ENCODE results near the gene SEZ6. TPM values are rescaled to one million over a fixed set of nuclear protein-coding genes. Genes with fewer than 3 reads are reported as not detected.

SEZ6 gene
- total RNA-seq, 4 donors from 2014 or later = not detected

DNA sequence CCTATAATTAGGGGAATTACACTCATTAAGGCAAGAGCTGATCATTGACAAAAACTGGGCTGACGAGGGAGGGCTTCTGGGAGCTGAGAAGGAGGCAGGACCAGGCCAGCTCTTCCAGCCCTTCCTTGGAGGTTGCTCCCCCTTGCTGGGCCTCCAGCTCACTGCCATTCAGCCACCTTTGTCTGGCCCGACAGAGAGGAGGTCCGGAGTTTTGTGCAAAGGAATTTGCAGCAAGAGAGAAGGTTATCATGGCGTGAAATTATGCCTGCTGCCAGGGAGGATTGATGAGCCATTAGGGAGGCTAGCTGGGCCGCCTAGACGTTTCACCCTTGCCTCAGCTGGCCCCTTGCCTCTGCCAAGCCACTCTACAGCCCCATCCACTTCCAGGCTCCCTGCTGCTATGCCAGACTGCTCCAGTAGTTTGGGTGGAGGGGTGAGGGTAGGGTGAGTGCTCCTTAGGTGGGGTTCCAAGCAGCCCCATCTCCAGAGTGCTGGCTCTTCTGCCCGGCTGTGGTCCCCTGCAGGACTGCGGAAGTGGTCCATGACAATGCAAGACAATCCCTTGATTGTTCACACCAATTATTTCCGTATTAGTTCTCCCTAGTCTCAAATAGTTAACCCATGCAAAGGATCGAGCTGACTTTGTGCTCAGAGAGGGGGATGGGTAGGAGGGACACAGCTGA is 37.5 kb downstream of the SEZ6 start:
- no peaks in the 10 kb centered on the region for H3K9me3 ChIP-seq
- no peak overlapping the region for H3K4me3 ChIP-seq
- WGBS, 2 donors = 14 to 17% methylated on average over 2 to 9 of the region's 10 CpGs
- intact Hi-C loops (cut with DNase I) = loop anchor here (5.0 kb wide), 1 partner anchor 144 kb away; no protein-coding TSS in a partner anchor
- H3K36me3 ChIP-seq = no peaks in the 10 kb centered on the region
- DNase-seq = no peak
- H3K27ac ChIP-seq = no peak overlapping the region
- no peak for TF ChIP-seq POLR2A (IDR thresholded peaks at IDR 0.05)
- H3K27me3 ChIP-seq = peaks cover 0 to 19% (median 0%) of the 10 kb centered on the region in 4 donors
- peaks cover 0 to 31% (median 0%) of the 10 kb centered on the region in 3 donors for H3K4me1 ChIP-seq

GRCh38 chr17:28967221-28968135 is 38.4 kb downstream of the SEZ6 start:
- 0 to 48% methylated on average over 1 to 2 of the region's 7 CpGs for WGBS, 2 donors
- intact Hi-C loops (cut with DNase I) = loop anchor here (5.0 kb wide), 1 partner anchor 145 kb away; no protein-coding TSS in a partner anchor
- DNase-seq = no peak

DNA sequence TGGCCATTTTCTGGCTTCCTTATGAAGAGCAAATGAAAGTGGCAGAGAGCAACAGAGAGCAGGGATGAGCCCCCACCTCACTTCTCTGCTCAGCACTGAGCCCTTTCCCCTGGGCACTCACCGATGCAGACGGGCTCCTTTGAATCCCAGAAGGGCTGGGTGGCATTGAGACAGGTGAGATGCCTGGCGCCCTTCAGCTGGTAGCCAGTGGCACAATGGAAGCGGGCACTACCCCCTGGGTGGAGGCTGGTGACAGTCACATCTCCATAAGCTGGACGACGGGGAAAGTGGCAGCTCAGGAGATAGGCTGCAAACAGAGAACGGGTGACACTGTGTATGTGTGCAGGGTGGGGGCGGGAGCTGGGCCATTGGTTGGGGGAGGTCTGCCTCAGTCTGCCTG is 42.0 kb downstream of the SEZ6 start:
- no peaks in the 10 kb centered on the region for H3K36me3 ChIP-seq
- WGBS, 2 donors = 73% methylated on average over 2 of the region's 8 CpGs; no CpG with 5 or more reads in 1 of the 2 donors
- H3K9me3 ChIP-seq = no peaks in the 10 kb centered on the region
- H3K4me1 ChIP-seq = peaks cover 0 to 12% (median 0%) of the 10 kb centered on the region in 3 donors
- intact Hi-C loops (cut with DNase I) = no loop called here
- peaks cover 0 to 28% (median 0%) of the 10 kb centered on the region in 4 donors for H3K27me3 ChIP-seq
- no peak overlapping the region for H3K4me3 ChIP-seq
- no peak for DNase-seq
- TF ChIP-seq, protein P1, sequence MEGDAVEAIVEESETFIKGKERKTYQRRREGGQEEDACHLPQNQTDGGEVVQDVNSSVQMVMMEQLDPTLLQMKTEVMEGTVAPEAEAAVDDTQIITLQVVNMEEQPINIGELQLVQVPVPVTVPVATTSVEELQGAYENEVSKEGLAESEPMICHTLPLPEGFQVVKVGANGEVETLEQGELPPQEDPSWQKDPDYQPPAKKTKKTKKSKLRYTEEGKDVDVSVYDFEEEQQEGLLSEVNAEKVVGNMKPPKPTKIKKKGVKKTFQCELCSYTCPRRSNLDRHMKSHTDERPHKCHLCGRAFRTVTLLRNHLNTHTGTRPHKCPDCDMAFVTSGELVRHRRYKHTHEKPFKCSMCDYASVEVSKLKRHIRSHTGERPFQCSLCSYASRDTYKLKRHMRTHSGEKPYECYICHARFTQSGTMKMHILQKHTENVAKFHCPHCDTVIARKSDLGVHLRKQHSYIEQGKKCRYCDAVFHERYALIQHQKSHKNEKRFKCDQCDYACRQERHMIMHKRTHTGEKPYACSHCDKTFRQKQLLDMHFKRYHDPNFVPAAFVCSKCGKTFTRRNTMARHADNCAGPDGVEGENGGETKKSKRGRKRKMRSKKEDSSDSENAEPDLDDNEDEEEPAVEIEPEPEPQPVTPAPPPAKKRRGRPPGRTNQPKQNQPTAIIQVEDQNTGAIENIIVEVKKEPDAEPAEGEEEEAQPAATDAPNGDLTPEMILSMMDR (IDR thresholded peaks at IDR 0.05) = no peak
- TF ChIP-seq POLR2A (IDR thresholded peaks at IDR 0.05) = no peak
- no peak overlapping the region for H3K27ac ChIP-seq

More at GRCh38 chr17:28967221-28968135, 38.4 kb downstream of the SEZ6 start:
- Histone ChIP-seq H3K27me3 (peaks cover 0 to 22% (median 0%) of the 10 kb centered on the region in 4 donors), H3K9me3 (no peaks in the 10 kb centered on the region), H3K4me3 (no peak overlapping the region), H3K4me1 (peaks cover 0 to 31% (median 0%) of the 10 kb centered on the region in 3 donors), H3K27ac (no peak overlapping the region), H3K36me3 (no peaks in the 10 kb centered on the region)
- TF ChIP-seq POLR2A (IDR thresholded peaks at IDR 0.05) = no peak
- TF ChIP-seq, protein P1 (IDR thresholded peaks at IDR 0.05) = no peak

DNA sequence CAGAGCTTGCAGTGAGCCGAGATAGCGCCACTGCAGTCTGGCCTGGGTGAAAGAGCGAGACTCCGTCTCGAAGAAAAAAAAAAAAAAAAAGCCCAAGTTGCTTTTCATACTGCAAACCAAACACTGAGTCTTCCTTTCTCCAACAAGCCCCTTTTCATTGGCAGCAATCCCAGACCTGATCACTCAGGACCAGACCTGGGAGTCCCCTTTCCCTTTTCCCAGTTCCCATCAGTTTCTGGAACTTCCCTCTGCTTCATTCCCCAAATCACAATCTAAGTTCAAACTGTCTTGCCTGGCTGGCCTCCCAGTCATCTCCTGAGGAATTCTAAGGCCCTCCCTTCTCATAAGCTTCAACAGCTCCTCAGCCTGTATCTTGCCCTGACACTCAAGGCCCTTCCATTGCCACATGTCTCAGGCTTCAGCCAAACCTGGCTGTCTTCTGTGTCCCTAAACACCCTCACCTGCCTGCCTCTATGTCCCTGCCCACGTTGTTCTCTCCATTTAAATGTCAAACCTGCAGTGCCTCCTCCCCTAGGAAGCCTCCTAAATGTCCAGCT is 42.7 kb downstream of the SEZ6 start:
- no peak overlapping the region for H3K27ac ChIP-seq
- 10 to 47% methylated on average over 1 to 6 of the region's 6 CpGs for WGBS, 2 donors
- H3K4me1 ChIP-seq = peaks cover 0 to 7% (median 0%) of the 10 kb centered on the region in 3 donors
- H3K4me3 ChIP-seq = no peak overlapping the region
- DNase-seq = no peak
- TF ChIP-seq, protein P1 (IDR thresholded peaks at IDR 0.05) = no peak
- TF ChIP-seq POLR2A (IDR thresholded peaks at IDR 0.05) = no peak
- H3K27me3 ChIP-seq = peaks cover 0 to 28% (median 0%) of the 10 kb centered on the region in 4 donors
- H3K9me3 ChIP-seq = no peaks in the 10 kb centered on the region
- no peaks in the 10 kb centered on the region for H3K36me3 ChIP-seq
- intact Hi-C loops (cut with DNase I) = no loop called here

GRCh38 chr17:28961391-28961790 is 44.4 kb downstream of the SEZ6 start:
- Histone ChIP-seq H3K9me3 (no peaks in the 10 kb centered on the region), H3K27me3 (peaks cover 0 to 28% (median 0%) of the 10 kb centered on the region in 4 donors), H3K36me3 (no peaks in the 10 kb centered on the region), H3K27ac (no peak overlapping the region), H3K4me3 (no peak overlapping the region), H3K4me1 (no peaks in the 10 kb centered on the region)
- intact Hi-C loops (cut with DNase I) = no loop called here
- 87 to 98% methylated on average over 6 to 7 of the region's 7 CpGs for WGBS, 2 donors
- no peak for DNase-seq
- TF ChIP-seq, protein P1 (IDR thresholded peaks at IDR 0.05) = no peak
- no peak for TF ChIP-seq POLR2A (IDR thresholded peaks at IDR 0.05)
